GM12878 (cell line): Measurements from ENCODE around the gene LINGO1.

ENCODE experiments used
- BRCA1 ChIP-seq: IDR thresholded peaks from 2 replicates; pipeline ENCODE4 v1.6.1; 2011; ENCODE audit warnings: low read depth, low read length, improper control_type of control experiment
- CEBPB ChIP-seq, 2 experiments: fragments of 150-350 bp in 1 of 2; IDR thresholded peaks; 2 replicates each; pipeline ENCODE4 v1.6.1; 2012 to 2014; ENCODE audit warnings: low read depth in 2 of 2, low read length in 2 of 2, borderline replicate concordance in 1 of 2, inconsistent platforms in 1 of 2
- EP300 ChIP-seq, 2 experiments: fragments of 150-350 bp in 1 of 2; IDR thresholded peaks; 2 replicates each; pipeline ENCODE4 v1.6.1; 2011 to 2012; ENCODE audit warnings: low read depth in 2 of 2, low read length in 2 of 2, borderline replicate concordance in 1 of 2, improper control_type of control experiment in 1 of 2, inconsistent platforms in 1 of 2; ENCODE audit not compliant: control insufficient read depth in 1 of 2
- FOS ChIP-seq: IDR thresholded peaks from 3 replicates; pipeline ENCODE4 v1.6.1; 2011; ENCODE audit warnings: borderline replicate concordance; ENCODE audit not compliant: insufficient read length; ENCODE audit errors: extremely low read depth
- MYC ChIP-seq: IDR thresholded peaks from 2 replicates; pipeline ENCODE4 v1.6.1; 2011; ENCODE audit warnings: mild to moderate bottlenecking, low read length, moderate library complexity, inconsistent platforms; ENCODE audit not compliant: insufficient read depth, insufficient replicate concordance, insufficient read length, severe bottlenecking
- NR2F1 ChIP-seq: fragments of 450-650 bp; conservative IDR thresholded peaks from 2 replicates; pipeline ENCODE4 v1.6.1; 2017; ENCODE audit warnings: mild to moderate bottlenecking
- RAD21 ChIP-seq: IDR thresholded peaks from 2 replicates; pipeline ENCODE4 v1.6.1; 2011; ENCODE audit warnings: mild to moderate bottlenecking, low read depth, low read length, moderate library complexity; ENCODE audit not compliant: insufficient read depth
- RAD51 ChIP-seq: fragments of 450-650 bp; IDR thresholded peaks from 2 replicates; pipeline ENCODE4 v1.6.1; 2016; ENCODE audit warnings: moderate library complexity, mild to moderate bottlenecking, inconsistent platforms
- SUPT20H ChIP-seq: IDR thresholded peaks from 2 replicates; pipeline ENCODE4 v1.6.1; 2011; ENCODE audit warnings: low read depth, mild to moderate bottlenecking, low read length, moderate library complexity, borderline replicate concordance; ENCODE audit not compliant: control insufficient read depth
- TCF12 ChIP-seq: IDR thresholded peaks from 2 replicates; pipeline ENCODE4 v1.6.1; 2011; ENCODE audit warnings: low read depth, mild to moderate bottlenecking, low read length
- ZNF217 ChIP-seq: fragments of 450-650 bp; IDR thresholded peaks from 2 replicates; pipeline ENCODE4 v1.6.1; 2017; ENCODE audit warnings: antibody characterized with exemption, mild to moderate bottlenecking
- TF ChIP-seq, protein P1 (sequence below), 3 experiments: IDR thresholded peaks in 2 of 3; conservative IDR thresholded peaks in 1 of 3; 2 replicates each; pipeline ENCODE4 v1.5.1; 2011; ENCODE audit warnings: low read depth in 3 of 3, low read length in 3 of 3, mild to moderate bottlenecking in 3 of 3, control low read depth in 2 of 3, moderate library complexity in 2 of 3, inconsistent platforms in 1 of 3, mixed read lengths in 1 of 3; ENCODE audit not compliant: control insufficient read depth in 2 of 3, insufficient read depth in 1 of 3; ENCODE audit errors: extremely low read depth in 1 of 3
- TF ChIP-seq, protein P2 (sequence below): fragments of 450-650 bp; IDR thresholded peaks from 2 replicates; pipeline ENCODE4 v1.6.1; 2017; ENCODE audit warnings: mild to moderate bottlenecking

DNA sequence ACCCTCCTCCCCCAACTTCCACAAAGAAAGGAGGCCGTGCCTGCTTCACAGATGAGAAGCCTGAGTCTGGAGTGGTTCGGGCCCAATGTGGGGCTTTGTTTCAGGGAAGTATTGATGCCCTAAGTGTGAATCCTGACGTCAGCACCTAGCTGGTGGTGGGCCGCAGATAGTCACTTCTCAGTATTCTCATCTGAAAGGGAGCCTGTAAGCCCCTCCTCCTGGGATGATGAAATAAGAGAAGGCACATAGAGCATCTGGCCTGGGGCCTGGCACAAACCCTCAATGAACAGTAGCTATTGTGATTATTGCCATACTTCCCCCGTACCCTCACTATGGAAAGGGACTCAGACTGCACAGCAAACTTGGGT is 24.8 kb downstream of the LINGO1 start:
- TF ChIP-seq NR2F1: no peak
- TF ChIP-seq, protein P1, sequence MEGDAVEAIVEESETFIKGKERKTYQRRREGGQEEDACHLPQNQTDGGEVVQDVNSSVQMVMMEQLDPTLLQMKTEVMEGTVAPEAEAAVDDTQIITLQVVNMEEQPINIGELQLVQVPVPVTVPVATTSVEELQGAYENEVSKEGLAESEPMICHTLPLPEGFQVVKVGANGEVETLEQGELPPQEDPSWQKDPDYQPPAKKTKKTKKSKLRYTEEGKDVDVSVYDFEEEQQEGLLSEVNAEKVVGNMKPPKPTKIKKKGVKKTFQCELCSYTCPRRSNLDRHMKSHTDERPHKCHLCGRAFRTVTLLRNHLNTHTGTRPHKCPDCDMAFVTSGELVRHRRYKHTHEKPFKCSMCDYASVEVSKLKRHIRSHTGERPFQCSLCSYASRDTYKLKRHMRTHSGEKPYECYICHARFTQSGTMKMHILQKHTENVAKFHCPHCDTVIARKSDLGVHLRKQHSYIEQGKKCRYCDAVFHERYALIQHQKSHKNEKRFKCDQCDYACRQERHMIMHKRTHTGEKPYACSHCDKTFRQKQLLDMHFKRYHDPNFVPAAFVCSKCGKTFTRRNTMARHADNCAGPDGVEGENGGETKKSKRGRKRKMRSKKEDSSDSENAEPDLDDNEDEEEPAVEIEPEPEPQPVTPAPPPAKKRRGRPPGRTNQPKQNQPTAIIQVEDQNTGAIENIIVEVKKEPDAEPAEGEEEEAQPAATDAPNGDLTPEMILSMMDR (IDR thresholded peaks at IDR 0.05 in 2 of 3, conservative IDR thresholded peaks at IDR 0.05 in 1 of 3; ENCODE audit: control insufficient read depth in 2 of 3, extremely low read depth in 1 of 3, insufficient read depth in 1 of 3, low read depth in 3 of 3, low read length in 3 of 3): no peak
- no peak for TF ChIP-seq ZNF217
- TF ChIP-seq MYC: no peak
- no peak for TF ChIP-seq TCF12
- TF ChIP-seq CEBPB (IDR thresholded peaks at IDR 0.05; ENCODE audit: borderline replicate concordance in 1 of 2, low read depth in 2 of 2, low read length in 2 of 2): no peak
- TF ChIP-seq FOS: no peak
- TF ChIP-seq, protein P2, sequence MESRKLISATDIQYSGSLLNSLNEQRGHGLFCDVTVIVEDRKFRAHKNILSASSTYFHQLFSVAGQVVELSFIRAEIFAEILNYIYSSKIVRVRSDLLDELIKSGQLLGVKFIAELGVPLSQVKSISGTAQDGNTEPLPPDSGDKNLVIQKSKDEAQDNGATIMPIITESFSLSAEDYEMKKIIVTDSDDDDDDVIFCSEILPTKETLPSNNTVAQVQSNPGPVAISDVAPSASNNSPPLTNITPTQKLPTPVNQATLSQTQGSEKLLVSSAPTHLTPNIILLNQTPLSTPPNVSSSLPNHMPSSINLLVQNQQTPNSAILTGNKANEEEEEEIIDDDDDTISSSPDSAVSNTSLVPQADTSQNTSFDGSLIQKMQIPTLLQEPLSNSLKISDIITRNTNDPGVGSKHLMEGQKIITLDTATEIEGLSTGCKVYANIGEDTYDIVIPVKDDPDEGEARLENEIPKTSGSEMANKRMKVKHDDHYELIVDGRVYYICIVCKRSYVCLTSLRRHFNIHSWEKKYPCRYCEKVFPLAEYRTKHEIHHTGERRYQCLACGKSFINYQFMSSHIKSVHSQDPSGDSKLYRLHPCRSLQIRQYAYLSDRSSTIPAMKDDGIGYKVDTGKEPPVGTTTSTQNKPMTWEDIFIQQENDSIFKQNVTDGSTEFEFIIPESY: no peak
- TF ChIP-seq BRCA1: no peak
- TF ChIP-seq RAD21: no peak
- TF ChIP-seq SUPT20H: no peak
- no peak for TF ChIP-seq RAD51
- no peak for TF ChIP-seq EP300 (IDR thresholded peaks at IDR 0.05; ENCODE audit: borderline replicate concordance in 1 of 2, control insufficient read depth in 1 of 2, low read depth in 2 of 2, low read length in 2 of 2)
